T-helper 2 cell treated with Interferon-gamma antibody and Interleukin-4, amounts not matched to agents 100 ng/mL and 5 ng/mL, for 36 hours (primary cell): Measurements from ENCODE around the gene GJA9. TPM values are rescaled to one million over a fixed set of nuclear protein-coding genes. Genes with fewer than 3 reads are reported as not detected.
"Not testable (repeated sequence)": the region's sequence is repeated elsewhere in the genome, so short reads cannot be mapped to it uniquely, and the experiment has no call there.

Experiments used
- intact Hi-C: fragments of 100-400 bp; cut with micrococcal nuclease; formaldehyde crosslinking; loops from one replicate; pipeline ENCODE4 v1.15.1; 2023
- total RNA-seq: library from RNA; stranded (reverse); gene quantifications from 2 replicates; pipeline ENCODE4 v1.2.3, GENCODE V29; 2022

GJA9 gene
- not detected in 2 replicates for total RNA-seq

DNA sequence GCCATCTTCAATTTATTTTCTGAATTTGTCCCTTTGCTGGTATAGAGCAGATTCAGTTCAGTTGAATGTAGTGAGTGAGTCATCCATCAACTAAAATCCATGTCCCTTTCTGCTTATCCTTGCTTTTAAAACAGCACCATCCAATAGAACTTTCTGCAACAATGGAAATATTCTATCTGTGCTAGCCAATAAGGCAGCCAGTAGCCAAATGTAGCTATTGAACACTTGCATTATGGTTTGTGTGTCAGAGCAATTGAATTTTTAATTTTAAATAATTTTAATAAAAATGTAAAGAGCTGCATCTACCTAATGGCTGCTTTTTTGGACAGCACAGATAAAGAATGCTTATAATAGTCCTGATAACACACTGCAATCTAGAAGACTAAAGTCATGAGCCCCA is at the start of gene GJA9:
TSS of gene GJA9 (minus strand) at position 101 of the 400 bp plus-strand sequence. CDS start 5,489 bp downstream, outside the sequence.
- intact Hi-C loops = no loop called here

DNA sequence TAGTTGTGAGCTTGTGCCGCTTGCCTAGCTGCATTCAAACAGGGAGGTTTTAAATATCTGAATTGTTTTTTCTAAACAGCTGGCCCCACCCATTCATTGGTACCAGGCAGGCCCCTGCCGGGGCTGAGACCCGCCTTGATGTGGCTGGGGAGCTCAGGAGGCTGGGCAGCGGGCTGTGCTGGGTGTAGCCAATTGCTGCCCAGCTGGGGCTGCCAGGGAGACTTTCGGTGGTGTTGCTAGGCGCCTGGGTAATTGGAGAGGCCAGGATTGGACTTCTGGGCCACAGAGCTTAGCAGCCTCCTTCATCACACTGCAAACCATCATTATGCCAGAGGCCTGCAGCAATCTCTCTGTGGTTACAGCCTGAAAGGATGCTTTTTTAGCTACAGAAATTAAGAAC is 48.1 kb upstream of the GJA9 start:
- intact Hi-C loops = no loop called here

DNA sequence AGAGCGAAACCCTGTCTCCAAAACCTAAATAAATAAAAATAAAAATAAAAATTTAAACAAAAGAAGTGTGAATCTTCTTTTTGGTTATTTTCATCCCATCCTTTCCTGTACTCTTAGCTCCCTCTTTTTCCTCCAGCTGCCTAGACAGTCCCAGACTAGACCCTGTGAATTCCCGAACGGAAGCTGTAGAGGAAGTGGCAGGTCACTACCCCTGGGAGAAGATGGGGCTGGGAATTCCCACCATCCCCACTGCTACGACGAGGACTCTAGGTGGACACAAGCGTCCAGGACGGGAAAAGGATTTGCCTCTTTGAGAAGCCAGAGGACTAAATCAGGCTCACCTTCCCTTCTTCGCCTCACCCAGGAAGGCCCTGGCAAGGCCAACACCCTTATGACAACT is 47.7 kb upstream of the GJA9 start:
- intact Hi-C loops = no loop called here

DNA sequence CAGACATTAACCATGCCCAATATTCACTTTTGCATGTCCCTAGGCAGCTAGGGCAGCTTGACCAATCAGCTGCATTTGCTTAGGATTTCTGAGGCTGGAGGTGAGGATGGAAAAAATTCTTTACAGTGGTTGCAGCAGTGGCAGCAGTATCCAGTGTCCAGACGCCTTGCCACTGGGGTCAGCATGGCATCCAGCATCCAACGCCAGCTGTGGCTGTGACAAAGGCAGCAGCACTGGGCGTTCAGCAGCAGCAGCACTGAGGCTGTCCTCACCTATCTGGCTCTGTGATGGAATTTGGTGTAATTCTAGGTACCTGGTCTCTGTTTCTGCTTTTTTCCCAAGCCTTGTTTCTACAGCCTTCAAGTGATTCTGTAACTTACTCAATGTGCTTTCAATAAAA is 44.7 kb upstream of the GJA9 start:
- intact Hi-C loops = no loop called here

DNA sequence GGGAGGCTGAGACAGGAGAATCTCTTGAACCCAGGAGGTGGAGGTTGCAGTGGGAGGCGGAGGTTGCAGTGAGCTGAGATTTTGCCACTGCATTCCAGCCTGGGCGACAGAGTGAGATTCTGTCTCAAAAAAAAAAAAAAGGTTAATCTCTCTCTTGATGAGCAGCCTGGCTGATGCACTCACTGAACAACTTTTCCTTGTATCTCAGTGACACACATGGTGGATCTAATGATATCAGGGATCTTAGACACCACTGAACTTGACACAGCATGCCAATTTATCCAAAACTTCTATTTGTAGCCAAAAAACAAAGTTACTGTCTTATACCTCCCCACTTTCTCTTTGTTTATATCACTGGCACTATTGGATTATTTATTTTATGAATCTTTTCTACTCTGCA is 44.0 kb upstream of the GJA9 start:
- intact Hi-C loops = no loop called here

DNA sequence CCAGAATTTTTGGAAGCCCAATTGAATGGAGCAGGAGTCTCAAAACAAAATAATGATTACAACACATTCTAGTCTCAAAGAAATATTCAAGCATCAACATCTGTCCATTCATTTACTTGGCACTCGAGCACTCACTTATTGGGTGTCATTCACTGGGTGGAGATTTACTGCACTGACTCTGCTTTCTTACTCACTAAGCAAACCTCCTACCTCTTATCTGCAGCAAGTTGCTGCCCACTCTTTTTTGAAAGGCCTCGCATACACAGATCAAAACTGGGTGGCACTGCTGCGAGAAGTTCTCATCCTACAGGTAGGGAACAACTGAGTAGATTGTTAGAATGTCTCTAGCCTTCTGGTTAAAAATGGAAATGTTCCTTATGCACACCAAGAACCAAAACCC is 42.2 kb upstream of the GJA9 start:
- intact Hi-C loops = no loop called here

DNA sequence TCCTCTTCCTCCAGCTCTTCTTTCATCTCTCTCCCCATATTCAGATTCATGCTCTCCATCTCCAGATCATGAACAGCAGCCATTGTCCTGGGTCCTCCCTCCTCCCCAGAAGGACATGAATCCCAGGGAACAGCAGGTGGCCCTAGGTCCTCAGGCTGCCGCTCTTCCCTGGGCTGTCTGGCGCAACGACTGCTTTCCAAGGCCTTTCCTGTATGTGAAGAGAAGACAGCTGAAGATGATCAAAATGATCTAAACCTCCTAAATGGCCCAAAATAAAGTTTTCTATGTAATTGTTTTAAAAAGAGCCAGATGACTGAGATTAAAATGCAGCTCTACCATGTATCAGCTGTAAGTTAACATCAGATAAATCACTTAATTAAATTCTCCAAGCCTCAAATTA is 37.7 kb upstream of the GJA9 start:
- intact Hi-C loops = no loop called here

DNA sequence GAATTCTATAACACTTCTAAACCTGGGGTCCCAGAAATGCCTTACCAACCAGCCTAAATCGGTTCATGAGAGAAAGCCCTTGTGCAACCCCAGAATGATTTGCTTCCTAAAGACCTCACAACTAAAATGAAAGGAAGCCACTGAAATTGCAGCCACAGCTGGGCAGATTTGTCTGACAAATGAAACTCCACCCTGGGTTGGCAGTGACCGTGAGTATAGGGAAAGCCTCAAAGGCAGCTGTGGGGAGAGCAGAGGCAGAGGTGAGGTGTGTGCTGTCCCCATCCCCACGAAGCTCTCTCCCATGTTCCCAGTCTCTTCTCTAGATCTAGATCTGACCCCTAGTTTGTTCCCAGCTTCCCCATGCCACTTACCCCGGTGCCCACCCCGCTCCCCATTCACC is 37.2 kb upstream of the GJA9 start:
- intact Hi-C loops = no loop called here

DNA sequence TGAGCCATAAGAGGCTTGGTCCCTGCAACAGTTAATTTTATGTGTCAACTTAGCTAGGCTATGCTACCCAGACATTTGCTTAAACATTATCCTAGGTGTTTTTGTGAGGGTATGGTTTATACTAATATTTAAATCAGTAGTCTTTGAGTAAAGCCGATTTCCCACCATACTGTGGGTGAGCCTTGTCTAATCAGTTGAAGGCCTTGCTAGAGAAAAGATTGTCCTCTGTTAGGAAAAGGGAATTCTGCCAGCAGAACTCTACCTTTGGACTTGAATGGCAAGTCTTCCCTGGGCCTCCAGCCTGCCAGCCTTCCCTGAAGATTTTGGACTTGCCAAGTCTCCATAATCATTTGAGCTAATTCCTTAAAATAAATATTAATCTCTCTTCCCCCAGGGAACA is 36.4 kb upstream of the GJA9 start:
- intact Hi-C loops = no loop called here

DNA sequence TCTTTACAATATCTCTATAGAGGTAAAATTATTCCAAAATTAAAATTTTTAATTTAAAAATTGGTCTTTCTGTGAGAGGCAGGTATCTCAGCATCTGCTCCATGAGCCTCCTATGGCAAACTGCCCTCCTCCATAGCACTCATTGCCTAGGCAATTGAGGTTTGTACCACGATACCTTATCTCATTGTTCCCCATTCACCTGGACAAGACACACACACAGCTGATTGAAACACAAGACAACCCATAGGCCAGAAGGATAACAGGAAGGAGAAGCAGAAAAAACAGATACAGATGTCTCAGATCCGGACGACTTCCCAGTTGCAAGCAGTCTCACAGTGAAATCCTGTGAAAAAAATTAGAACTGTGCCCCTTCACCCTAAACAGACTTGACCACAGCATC is 36.0 kb upstream of the GJA9 start:
- intact Hi-C loops = no loop called here

DNA sequence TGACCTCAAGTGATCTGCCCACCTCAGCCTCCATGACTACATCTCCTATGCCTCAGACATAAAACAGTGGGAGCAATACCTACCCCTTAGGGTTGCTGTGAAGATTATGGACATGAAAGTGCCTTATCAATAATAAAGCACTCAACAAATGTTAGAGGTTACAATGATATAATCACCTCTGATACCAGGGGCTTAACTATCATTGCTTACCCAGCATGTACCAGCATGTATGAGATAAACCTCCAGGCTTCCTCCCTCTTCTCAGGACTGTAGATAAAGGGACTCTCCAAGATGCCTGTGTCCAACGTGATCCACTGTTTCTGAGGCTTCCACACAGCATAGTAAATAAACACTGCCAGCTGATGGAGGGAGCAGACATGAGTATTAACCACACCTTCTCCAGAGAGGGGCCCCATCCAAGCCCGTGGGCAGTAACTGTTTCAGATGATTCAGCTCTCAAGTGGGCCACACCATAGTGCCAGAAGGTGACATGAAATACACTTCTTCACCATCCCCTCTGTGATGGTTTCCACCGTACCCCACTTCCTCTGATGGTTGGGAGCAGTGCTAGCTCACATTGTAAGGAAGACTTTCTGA is 34.1 kb upstream of the GJA9 start:
- intact Hi-C loops = no loop called here

DNA sequence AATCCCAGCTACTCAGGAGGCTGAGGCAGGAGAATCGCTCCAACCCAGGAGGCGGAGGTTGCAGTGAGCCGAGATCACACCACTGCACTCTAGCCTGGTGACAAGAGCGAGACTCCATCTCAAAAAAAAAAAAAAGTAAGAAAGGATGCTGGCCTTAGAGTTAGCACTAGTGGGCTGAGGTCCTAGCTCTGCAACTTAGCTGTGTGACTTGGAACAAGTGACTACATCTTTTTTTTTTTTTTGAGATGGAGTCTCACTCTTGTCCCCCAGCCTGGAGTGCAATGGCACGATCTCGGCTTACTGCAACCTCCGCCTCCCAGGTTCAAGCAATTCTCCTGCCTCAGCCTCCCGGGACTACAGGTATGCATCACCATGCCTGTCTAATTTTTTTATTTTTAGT is 33.5 kb upstream of the GJA9 start:
- intact Hi-C loops = not testable (repeated sequence)

DNA sequence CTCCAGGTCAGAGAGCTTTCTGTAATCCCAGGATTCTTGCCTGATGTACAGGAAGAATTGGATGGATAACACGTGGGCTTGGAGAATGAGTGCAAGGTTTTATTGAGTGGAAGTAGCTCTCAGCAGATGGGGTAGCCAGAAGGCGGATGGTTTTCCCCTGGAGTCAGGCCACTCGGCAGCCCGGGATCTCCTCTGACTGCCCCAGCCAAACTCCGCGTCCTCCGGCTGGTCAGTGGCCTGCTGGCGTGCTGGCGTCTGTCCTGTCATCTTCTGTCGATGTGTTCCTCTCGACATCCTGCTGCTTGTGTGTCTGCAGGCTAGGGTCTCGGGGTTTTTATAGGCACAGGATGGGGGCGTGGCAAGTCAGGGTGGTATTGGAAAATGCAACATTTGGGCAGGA is 27.4 kb upstream of the GJA9 start:
- intact Hi-C loops = no loop called here

DNA sequence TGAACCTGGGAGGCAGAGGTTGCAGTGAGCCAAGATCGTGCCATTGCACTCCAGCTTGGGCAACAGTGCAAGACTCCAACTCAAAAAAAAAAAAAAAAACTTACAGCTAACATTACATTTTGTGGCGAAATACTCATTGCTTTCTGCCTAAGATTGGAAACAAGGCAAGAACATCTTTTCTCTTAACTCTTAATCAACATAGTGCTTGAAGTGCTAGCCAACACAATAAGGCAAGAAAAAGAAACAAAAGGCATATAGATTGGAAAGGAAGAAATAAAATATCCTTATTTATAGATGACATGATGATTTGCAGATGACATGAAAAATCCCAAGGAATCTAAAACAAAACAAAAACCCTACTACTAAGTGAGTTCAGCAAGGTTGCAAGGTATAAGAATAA is 24.6 kb upstream of the GJA9 start:
- intact Hi-C loops = no loop called here

DNA sequence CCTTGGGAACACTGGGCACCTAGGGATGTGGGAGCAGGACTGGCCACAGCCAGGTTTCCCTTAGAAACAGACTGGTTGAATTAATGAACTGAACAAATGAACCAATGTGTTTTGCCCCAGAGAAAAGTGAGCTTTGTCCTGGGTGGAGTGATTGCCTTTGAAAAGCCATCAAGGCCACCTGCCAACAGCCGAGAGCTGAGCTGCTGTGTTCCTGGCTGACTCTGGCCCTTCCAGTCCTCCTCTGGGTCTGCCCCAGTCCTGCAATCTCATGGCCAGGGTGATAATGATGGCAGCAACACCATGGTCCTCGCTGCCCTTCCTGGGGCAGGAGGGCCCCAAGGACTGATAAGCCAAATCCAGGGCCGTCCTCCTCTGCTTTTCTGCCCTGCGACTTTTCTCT is 18.2 kb upstream of the GJA9 start:
- intact Hi-C loops = no loop called here

DNA sequence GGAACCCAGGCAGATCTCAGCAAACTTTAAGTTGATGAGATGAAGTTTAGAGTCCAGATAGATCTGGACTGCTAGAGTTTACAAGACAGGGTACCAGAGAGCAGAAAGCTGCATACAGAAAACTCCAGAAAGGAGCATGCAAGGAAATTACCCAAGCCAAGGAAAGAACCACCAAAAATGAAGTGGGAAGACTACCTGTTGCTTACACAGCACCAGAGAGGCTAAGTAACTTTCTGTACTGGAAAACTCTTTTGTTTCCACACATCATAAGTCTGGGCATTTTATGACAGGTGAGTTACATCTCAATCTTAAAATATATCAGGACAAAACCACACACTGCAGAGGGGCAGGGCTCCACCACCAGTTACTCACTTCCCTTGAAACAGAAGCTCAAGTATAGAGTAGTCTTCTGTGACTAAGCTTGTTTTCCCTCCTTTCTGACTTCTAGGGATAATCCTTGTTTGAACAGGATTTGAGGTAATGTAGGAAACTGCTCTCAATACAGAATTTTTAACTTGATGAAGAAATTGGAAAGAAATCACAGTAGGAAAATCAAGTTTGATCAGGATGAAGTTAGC is 17.4 kb upstream of the GJA9 start:
- intact Hi-C loops = no loop called here

DNA sequence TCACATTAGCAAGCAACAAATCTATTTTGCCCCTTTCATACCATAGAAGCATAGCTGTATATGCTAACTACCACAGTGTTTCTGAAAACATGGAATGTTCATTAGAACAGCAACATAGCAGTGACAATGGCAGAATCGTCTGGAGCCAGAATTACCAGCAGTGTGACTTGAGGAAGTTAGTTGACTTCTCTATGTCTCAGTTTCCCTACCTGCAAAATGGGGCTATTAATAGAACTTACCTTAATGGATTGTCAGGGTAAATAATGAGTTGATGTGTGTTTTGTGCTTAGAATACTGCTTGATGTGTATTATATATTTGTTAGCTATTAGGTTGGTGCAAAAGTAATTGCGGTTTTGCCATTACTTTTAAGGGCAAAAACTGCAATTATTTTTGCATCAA is 14.8 kb upstream of the GJA9 start:
- intact Hi-C loops = no loop called here

DNA sequence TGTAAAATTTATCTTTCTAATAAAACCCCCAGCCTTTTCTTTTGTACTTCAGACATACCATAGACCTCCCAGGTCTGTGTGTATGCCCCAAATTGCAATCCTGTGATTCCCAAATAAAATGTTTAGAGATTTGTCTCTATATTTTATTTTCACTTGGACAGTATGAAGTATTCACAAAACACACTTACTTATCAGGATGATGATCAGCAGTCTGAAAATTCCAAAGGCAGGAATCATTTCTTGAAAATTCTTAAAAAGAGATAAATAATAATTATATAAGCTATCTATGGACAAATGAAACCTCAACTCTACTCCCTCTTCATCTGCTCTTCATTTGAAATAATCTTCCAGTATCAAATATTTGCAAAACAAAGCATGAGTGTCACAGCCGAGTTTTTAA is 11.6 kb upstream of the GJA9 start:
- intact Hi-C loops = no loop called here

DNA sequence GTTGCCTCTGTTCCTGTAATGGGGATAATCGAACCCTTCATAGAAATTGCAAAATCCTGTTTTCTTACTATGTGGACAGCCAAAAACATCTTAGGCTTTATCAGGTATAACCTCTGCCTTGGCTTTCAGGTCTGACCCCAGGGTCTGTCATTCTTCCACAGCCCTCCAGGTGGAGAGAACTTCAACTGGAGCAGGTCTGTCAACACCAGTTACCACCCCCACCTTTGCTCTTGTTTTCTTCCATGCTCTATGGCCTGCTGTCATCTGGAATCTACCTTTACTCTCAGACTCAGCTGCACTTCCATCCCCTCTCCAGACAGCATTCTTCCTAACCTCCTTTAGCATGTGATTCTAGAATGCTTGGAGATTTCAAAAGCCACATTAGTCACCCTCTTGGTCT is 10.4 kb upstream of the GJA9 start:
- intact Hi-C loops = no loop called here

DNA sequence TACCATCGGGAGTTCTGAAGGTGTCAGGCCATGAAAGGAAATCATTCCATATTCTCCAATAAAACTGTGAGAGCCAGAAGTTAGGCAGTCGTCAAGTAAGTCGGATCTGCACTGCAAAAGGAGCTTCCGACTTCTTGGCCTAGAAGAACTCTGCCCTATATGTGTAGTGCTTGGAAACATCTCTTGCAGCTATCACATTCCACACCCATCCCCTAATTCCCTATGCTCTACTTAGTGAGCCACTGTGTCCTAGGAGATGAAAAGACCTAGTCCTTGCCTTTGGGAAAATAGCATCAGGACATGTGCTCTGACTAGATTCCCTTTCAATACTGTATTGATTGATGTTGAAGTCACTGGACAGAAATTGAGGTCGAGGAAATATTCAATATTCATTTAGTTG is 8.2 kb upstream of the GJA9 start:
- intact Hi-C loops = no loop called here

DNA sequence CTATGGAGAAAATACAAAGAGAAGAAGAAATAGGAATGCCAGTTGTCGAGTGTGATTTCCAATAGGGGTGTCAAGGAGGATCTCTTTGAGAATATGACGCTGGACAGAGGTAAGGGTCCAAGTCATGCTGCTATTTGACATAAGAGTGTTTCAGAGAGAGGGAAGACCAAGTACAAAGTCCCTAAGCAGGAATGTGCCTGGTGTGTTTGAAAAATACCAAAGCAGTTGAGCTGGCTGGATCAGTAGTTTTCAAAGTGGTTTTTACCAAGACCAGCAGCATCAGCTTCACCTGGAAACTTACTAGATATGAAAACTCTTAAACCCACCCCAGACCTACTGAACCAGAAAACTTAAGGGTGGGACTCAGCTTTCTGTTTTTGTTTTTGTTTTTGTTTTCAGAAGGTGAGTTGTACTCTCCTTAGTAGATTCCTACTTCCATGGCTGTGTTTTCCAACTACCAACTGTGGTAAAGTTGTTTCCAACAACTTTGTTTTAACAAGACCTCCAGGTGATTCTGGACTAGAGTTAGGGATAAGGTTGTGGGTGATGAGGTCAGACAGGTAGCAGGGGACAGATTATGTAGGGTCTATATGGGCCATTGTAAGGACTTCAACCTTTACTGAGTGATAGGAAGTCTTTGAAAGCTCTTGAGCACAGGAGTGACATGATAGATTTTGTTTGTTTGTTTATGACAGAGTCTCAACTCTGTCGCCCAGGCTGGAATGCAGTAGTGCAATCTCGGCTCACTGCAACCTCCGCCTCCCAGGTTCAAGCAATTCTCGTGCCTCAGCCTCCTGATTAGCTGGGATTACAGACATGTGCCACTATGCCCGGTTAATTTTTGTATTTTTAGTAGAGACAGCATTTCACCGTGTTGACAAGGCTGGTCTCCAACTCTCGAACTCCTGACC is 7.3 kb upstream of the GJA9 start:
- intact Hi-C loops = no loop called here

DNA sequence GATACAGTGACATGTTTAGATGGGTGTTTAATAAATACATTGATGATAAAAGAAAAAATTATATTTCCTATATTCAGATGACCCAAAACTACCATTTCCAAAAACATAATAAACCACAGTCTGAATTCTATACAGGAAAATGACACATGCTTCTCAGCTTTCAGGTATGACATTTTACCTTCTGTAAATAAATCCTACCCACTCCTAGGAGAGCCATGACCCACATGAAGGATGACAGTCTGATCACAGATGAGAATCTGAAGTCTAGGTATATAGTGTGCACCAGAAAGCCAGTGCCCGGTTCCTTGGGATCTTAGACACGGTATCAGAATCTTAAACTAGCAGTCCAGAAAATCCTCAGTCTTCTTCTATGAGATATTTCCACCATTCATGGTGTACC is 3.7 kb upstream of the GJA9 start:
- intact Hi-C loops = no loop called here

DNA sequence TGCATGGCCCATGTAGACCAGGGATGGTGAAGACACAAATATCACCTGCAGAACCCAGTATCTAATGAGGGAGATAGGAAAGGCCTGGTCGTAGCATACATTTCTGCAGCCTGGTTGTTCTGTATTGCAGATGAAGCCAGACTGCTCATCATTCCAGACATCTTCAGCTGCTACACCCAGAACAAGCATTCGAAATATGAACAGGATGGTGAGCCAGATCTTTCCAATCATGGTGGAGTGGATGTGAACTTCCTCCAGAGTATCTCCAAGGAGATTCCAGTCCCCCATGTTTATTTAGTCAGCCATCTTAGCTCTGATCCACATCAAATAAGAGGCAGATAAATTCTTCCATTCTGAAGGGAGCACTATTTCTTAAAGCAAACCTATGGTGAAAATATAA is 5.6 kb downstream of the GJA9 start:
- intact Hi-C loops = no loop called here
